Measurements from ENCODE around the gene SLC12A7. TPM values are rescaled to one million over a fixed set of nuclear protein-coding genes. Genes with fewer than 3 reads are reported as not detected.
"Not testable (repeated sequence)": the region's sequence is repeated elsewhere in the genome, so short reads cannot be mapped to it uniquely, and the experiment has no call there.

The SLC12A7 gene
- total RNA-seq, 2 experiments from 2014 or later, result 102 to 120 TPM

- H3K36me3 Mint-ChIP-seq (ENCODE audit: low read depth), result no peaks in the 10 kb centered on the region
- POLR2A ChIA-PET, result no interaction called here
- H3K27ac Mint-ChIP-seq, result no peak overlapping the region
- no peaks in the 10 kb centered on the region for H3K27me3 Mint-ChIP-seq
- CTCF ChIA-PET, result no interaction called here
- peaks cover 2% of the 10 kb centered on the region for H3K4me1 Mint-ChIP-seq
- H3K4me3 Mint-ChIP-seq, result no peak overlapping the region
- DNase-seq, result no peak
- no peaks in the 10 kb centered on the region for H3K9me3 Mint-ChIP-seq
Observed at GRCh38 chr5:1032551-1033027, 79.3 kb downstream of the SLC12A7 start.

DNA sequence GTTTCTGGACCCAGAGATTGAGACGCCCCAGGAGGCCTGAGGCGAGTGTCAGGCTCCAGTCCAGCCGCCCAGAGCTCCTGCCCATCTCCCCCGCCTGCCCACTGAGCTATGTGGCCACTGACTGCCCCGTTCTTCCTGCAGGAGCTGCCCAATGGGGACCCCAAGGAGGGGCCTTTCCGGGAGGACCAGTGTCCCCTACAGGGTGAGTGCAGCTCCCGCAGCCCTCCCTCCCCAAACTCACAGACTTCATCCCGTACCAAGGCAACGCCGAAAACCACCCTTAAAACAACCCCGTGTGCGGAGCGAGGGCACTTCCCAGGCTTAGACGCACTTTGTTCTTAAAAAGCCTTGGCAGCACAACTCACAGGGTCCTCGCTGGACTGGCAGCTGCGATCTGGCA, 79.9 kb downstream of the SLC12A7 start:
- Mint-ChIP-seq H3K9me3 (no peaks in the 10 kb centered on the region), H3K4me1 (peaks cover 2% of the 10 kb centered on the region), H3K36me3 (ENCODE audit: low read depth) (no peaks in the 10 kb centered on the region), H3K4me3 (no peak overlapping the region), H3K27me3 (no peaks in the 10 kb centered on the region), H3K27ac (no peak overlapping the region)
- no peak for DNase-seq
- CTCF ChIA-PET, result no interaction called here
- POLR2A ChIA-PET, result no interaction called here

DNA sequence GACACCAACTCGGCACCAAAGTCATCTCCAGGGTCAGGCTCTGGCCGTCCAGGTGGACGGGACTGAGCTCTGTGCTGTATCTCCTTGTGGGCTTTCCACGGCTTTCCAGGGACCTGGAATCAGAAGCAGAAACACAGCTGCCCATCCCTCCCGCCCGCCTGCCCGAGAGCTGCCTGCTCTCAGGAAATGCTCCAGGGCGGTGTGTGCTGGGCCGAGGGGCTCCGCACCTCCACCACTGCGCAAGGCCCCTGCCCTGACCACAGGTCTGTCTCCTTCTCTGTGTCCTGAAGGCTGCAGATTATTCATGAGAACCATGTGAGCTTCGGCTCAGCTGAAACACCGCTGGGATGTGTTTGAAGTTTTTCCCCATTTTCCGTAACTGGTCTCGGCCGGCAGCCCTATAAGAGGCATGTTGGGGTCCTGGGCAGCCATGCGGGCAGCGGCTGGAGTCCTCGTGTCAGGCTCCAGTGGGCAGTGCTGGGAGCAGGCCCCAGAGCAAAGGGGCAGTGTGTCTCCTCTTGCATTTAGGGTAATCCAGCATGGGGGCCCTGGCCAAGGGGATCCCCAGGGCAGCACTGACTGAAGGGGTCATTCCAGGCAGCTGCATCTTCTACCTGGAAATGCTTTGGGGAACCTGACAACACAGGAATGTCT, 80.4 kb downstream of the SLC12A7 start:
- POLR2A ChIA-PET, result no interaction called here
- Mint-ChIP-seq H3K36me3 (ENCODE audit: low read depth) (no peaks in the 10 kb centered on the region), H3K27me3 (no peaks in the 10 kb centered on the region), H3K4me1 (peaks cover 2% of the 10 kb centered on the region), H3K9me3 (no peaks in the 10 kb centered on the region), H3K4me3 (no peak overlapping the region), H3K27ac (no peak overlapping the region)
- CTCF ChIA-PET, result no interaction called here
- no peak for DNase-seq

- Mint-ChIP-seq H3K9me3 (no peaks in the 10 kb centered on the region), H3K27me3 (no peaks in the 10 kb centered on the region), H3K36me3 (ENCODE audit: low read depth) (no peaks in the 10 kb centered on the region), H3K4me3 (no peak overlapping the region), H3K4me1 (peaks cover 2% of the 10 kb centered on the region), H3K27ac (no peak overlapping the region)
- ChIA-PET POLR2A (no interaction called here), CTCF (no interaction called here)
- no peak for DNase-seq
Observed at GRCh38 chr5:1030801-1031271, 81.0 kb downstream of the SLC12A7 start.

- ChIA-PET CTCF (no interaction called here), POLR2A (no interaction called here)
- Mint-ChIP-seq H3K9me3 (no peaks in the 10 kb centered on the region), H3K36me3 (ENCODE audit: low read depth) (no peaks in the 10 kb centered on the region), H3K27ac (no peak overlapping the region), H3K4me3 (no peak overlapping the region), H3K27me3 (no peaks in the 10 kb centered on the region), H3K4me1 (peaks cover 1% of the 10 kb centered on the region)
- DNase-seq, result no peak
Observed at GRCh38 chr5:1029945-1030625, 81.8 kb downstream of the SLC12A7 start.

GRCh38 chr5:1029282-1029944, 82.5 kb downstream of the SLC12A7 start:
- Mint-ChIP-seq H3K4me1 (no peaks in the 10 kb centered on the region), H3K4me3 (no peak overlapping the region), H3K27me3 (no peaks in the 10 kb centered on the region), H3K27ac (no peak overlapping the region), H3K36me3 (ENCODE audit: low read depth) (no peaks in the 10 kb centered on the region), H3K9me3 (no peaks in the 10 kb centered on the region)
- CTCF ChIA-PET, result no interaction called here
- POLR2A ChIA-PET, result no interaction called here
- no peak for DNase-seq

- Mint-ChIP-seq H3K9me3 (no peaks in the 10 kb centered on the region), H3K4me1 (no peaks in the 10 kb centered on the region), H3K36me3 (ENCODE audit: low read depth) (no peaks in the 10 kb centered on the region), H3K27ac (no peak overlapping the region), H3K4me3 (no peak overlapping the region), H3K27me3 (no peaks in the 10 kb centered on the region)
- DNase-seq, result no peak
- POLR2A ChIA-PET, result no interaction called here
- CTCF ChIA-PET, result no interaction called here
Observed at GRCh38 chr5:1028481-1029281, 83.2 kb downstream of the SLC12A7 start.

DNA sequence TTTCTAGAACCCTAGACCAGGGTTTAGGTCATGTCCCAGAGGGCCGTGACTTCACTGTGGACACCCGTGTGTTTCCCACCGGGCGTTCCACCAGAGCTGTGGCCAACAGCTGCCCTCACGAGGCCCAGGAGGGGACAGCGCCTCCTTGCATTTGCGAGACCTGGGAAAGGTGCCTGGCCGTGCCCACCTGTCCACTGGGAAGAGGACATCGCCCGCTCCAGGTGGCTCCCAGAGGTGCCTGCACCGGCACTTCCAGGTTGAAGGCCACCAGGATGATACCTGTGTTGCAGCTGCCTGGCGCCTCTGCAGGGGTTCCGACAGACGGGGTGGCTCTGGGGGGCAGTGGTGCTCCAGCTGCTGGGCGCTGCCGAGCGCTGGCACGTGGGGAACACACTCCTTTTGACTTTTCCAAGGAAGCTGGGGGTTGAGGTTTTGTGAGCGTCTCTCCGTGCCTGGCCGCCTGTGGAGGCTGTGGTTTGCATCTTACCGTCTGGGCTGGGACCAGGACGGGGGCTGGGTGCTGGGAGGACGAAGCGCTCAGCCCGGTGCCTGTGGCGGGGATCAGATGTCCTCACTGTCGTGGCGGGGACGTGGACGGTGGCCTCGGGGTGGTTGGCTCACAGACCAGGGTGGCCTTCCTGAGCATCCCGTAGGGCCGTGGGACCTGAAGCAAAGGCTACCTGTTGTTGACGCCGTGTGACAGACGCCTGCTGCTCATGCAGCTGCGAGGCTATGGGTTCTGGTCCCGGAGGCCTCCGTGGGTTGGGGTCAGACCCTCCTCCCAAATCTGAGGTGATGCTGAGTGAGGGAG, 84.0 kb downstream of the SLC12A7 start:
- CTCF ChIA-PET, result no interaction called here
- H3K36me3 Mint-ChIP-seq (ENCODE audit: low read depth), result no peaks in the 10 kb centered on the region
- no peaks in the 10 kb centered on the region for H3K9me3 Mint-ChIP-seq
- H3K27ac Mint-ChIP-seq, result no peak overlapping the region
- POLR2A ChIA-PET, result no interaction called here
- DNase-seq, result no peak
- no peaks in the 10 kb centered on the region for H3K4me1 Mint-ChIP-seq
- H3K27me3 Mint-ChIP-seq, result no peaks in the 10 kb centered on the region
- no peak overlapping the region for H3K4me3 Mint-ChIP-seq

DNA sequence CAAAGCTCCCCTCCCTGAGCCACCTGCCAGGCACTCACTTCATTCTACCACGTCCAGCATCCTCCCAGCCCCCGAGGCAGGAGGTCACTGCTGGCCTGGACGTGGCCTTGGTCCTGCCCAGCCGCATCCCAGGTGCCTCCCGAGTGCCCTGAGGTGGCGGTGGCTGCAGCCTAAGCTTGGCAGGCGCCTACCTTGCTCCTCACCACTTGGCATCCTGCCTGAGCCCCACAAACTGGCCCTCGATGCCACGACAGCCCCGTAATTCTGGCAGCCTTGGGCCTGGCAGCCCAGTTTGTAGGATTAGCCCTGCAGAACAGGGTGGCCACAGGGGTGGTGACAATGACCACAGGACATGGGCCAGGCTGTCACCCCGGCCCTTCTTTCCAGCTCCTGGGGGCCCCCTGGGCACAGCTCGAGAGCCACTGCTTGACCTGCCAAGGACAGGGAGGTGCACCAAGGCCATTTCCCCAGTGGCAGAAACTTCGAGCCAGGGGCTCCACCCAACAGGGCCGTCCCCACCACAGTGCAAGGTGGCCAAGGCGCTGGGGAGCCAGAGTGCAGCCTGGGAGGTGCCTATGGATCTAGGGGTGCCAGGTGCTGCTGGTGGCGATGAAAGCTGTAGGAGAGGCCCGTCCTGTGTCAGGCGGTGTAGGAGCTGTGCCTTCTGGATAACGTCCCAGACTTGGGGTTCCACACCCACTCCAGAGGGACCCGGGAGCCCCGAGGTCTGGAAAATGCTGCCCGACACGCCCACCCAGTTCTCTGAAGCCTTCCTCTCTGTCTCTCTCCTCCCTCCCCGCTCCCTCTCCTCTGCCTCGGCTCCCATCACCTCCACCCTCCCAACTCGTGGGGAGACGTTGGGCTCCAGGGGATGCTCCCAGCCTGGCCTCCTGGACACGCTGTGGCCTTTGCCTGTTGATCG, 84.9 kb downstream of the SLC12A7 start:
- H3K27me3 Mint-ChIP-seq, result no peaks in the 10 kb centered on the region
- no peaks in the 10 kb centered on the region for H3K9me3 Mint-ChIP-seq
- H3K27ac Mint-ChIP-seq, result no peak overlapping the region
- ChIA-PET POLR2A (no interaction called here), CTCF (no interaction called here)
- H3K36me3 Mint-ChIP-seq (ENCODE audit: low read depth), result no peaks in the 10 kb centered on the region
- no peaks in the 10 kb centered on the region for H3K4me1 Mint-ChIP-seq
- no peak overlapping the region for H3K4me3 Mint-ChIP-seq
- DNase-seq, result no peak

DNA sequence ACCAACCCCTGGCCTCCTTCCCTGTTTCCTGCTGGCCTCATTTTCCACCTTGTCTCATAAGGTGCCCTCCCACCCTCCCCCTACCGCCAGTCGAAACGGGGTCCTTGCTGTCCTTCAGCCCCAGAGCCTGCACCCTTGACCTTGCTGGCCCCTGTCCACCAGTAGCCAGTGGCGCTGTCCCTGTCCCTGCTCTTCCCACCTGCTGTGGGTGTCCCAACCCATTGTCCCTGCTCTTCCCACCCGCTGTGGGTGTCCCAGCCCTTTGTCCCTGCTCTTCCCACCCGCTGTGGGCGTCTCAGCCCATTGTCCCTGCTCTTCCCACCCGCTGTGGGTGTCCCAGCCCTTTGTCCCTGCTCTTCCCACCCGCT, 89.9 kb downstream of the SLC12A7 start:
- CTCF ChIA-PET; H3K36me3 Mint-ChIP-seq (ENCODE audit: low read depth): not testable (repeated sequence)

DNA sequence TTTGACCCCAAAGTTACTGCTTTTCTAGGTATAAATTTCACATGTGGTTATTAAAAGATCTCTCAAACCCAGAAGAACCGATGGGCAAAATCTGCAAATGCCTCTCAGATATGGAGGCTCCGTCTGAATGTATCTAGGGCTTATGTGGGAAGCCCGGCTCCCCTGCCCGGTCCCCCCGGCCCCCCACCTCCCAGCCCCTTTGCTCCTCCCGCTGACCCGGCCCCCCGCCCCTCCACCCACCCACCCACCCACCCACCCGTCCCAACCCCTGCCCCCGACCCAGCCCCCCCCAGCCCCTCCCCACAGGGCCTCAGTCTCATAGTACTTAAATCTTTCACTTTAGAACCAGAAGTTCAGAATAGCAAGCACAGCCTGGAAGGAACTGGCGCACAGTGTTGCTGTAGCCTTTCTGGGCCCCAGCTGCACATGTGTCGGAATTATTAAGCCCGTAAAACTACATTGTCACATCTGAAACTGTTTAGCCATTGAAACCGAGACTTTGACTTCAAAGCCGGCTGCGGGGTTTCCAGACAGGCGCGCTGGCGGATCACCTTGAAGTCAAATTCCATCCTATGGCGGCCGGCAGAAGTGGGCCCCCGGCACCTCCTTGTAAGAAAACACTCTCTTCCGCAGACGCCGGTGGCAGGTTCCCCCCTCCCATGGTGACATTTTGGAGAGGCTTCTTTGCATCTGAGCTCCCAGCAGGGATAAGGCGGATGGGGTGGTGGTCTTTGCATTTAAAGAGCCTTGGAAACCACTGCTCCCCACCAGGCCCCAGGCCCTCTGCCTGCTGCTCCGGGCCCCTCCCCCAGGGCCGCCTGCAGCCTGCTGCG, 90.5 kb downstream of the SLC12A7 start:
- CTCF ChIA-PET, result no interaction called here
- POLR2A ChIA-PET, result no interaction called here
- Mint-ChIP-seq H3K4me3 (no peak overlapping the region), H3K27me3 (no peaks in the 10 kb centered on the region), H3K27ac (no peak overlapping the region), H3K9me3 (no peaks in the 10 kb centered on the region), H3K36me3 (ENCODE audit: low read depth) (no peaks in the 10 kb centered on the region), H3K4me1 (no peaks in the 10 kb centered on the region)
- DNase-seq, result no peak

More for the DNA sequence above, 89.9 kb downstream of the SLC12A7 start:
- DNase-seq, POLR2A ChIA-PET, H3K27ac Mint-ChIP-seq, H3K4me1 Mint-ChIP-seq, H3K4me3 Mint-ChIP-seq, H3K9me3 Mint-ChIP-seq, H3K27me3 Mint-ChIP-seq: not testable (repeated sequence)
